HG02943 (cell line): ENCODE measurements around the gene FRMD5.

Experiments
- ATAC-seq: cut with Tn5 transposase; IDR thresholded peaks from one replicate; pipeline ENCODE4 v1.9.1; 2021; ENCODE audit warnings: mild to moderate bottlenecking, low read depth, moderate library complexity; ENCODE audit not compliant: unreplicated experiment

FRMD5 gene

GRCh38 chr15:43987924-43988323 lies 207.1 kb downstream of the FRMD5 start:
- no peak for ATAC-seq

GRCh38 chr15:43985976-43986680 lies 208.9 kb downstream of the FRMD5 start:
- ATAC-seq: no peak

GRCh38 chr15:43981576-43981975 lies 213.5 kb downstream of the FRMD5 start:
- no peak for ATAC-seq

- no peak for ATAC-seq
Observed at GRCh38 chr15:43977072-43977884, 217.8 kb downstream of the FRMD5 start.

GRCh38 chr15:43975770-43976169 lies 219.3 kb downstream of the FRMD5 start:
- ATAC-seq: no peak

- no peak for ATAC-seq
Observed at GRCh38 chr15:43975326-43975725, 219.7 kb downstream of the FRMD5 start.

GRCh38 chr15:43974852-43975251 lies 220.2 kb downstream of the FRMD5 start:
- ATAC-seq: no peak

- ATAC-seq: no peak
Observed at GRCh38 chr15:43969802-43970375, 225.2 kb downstream of the FRMD5 start.

- no peak for ATAC-seq
Observed at GRCh38 chr15:43968551-43968950, 226.5 kb downstream of the FRMD5 start.

GRCh38 chr15:43966646-43967045 lies 228.4 kb downstream of the FRMD5 start:
- ATAC-seq: no peak

GRCh38 chr15:43958861-43959330 lies 236.2 kb downstream of the FRMD5 start:
- ATAC-seq: no peak

GRCh38 chr15:43957724-43958123 lies 237.3 kb downstream of the FRMD5 start:
- no peak for ATAC-seq

- no peak for ATAC-seq
Observed at GRCh38 chr15:43955140-43955539, 239.9 kb downstream of the FRMD5 start.

GRCh38 chr15:43954181-43954621 lies 240.9 kb downstream of the FRMD5 start:
- ATAC-seq: no peak

GRCh38 chr15:43953402-43953801 lies 241.7 kb downstream of the FRMD5 start:
- ATAC-seq: no peak

- ATAC-seq: no peak
Observed at GRCh38 chr15:43950531-43950930, 244.5 kb downstream of the FRMD5 start.

GRCh38 chr15:43948691-43949325 lies 246.3 kb downstream of the FRMD5 start:
- peak; percentile 82 for ATAC-seq

GRCh38 chr15:43943511-43943910 lies 251.6 kb downstream of the FRMD5 start:
- no peak for ATAC-seq

GRCh38 chr15:43942194-43942593 lies 252.9 kb downstream of the FRMD5 start:
- no peak for ATAC-seq

GRCh38 chr15:43941555-43941954 lies 253.5 kb downstream of the FRMD5 start:
- ATAC-seq: no peak

- no peak for ATAC-seq
Observed at GRCh38 chr15:43941071-43941470, 254.0 kb downstream of the FRMD5 start.
